HepG2 (cell line): Measurements from ENCODE around the gene RAC3. TPM values are rescaled to one million over a fixed set of nuclear protein-coding genes. Genes with fewer than 3 reads are reported as not detected.

Experiments
- ADNP ChIP-seq: sonication (generic); formaldehyde crosslinking; IDR thresholded peaks from 2 replicates; pipeline ENCODE4 v1.4.0; 2020; ENCODE audit warnings: missing genetic modification reagents
- ARID3A ChIP-seq: IDR thresholded peaks from 2 replicates; pipeline ENCODE4 v1.6.1; 2012; ENCODE audit warnings: low read depth, low read length, improper control_type of control experiment
- BRD4 ChIP-seq: sonication (generic); formaldehyde crosslinking; IDR thresholded peaks from 2 replicates; pipeline ENCODE4 v1.4.0; 2020; ENCODE audit warnings: missing genetic modification reagents
- CBFB ChIP-seq: sonication (generic); formaldehyde crosslinking; IDR thresholded peaks from 2 replicates; pipeline ENCODE4 v1.4.0; 2020; ENCODE audit warnings: missing genetic modification reagents
- CHCHD3 ChIP-seq: sonication (generic); formaldehyde crosslinking; IDR thresholded peaks from 2 replicates; pipeline ENCODE4 v1.8.0; 2022; ENCODE audit warnings: mild to moderate bottlenecking, missing genetic modification reagents, moderate library complexity
- CREB1 ChIP-seq, 2 experiments: fragments of 450-650 bp in 1 of 2; IDR thresholded peaks; 2 replicates each; pipeline ENCODE4 v1.6.1; 2016 to 2017; ENCODE audit warnings: control low read depth in 1 of 2, mild to moderate bottlenecking in 1 of 2, missing compliant biosample characterization in 1 of 2, missing genetic modification characterization in 1 of 2
- ELF3 ChIP-seq: IDR thresholded peaks from 2 replicates; pipeline ENCODE4 v1.6.1; 2016; ENCODE audit warnings: missing genetic modification reagents, missing compliant biosample characterization
- ESRRA ChIP-seq: sonication (generic); formaldehyde crosslinking; IDR thresholded peaks from 2 replicates; pipeline ENCODE4 v1.5.1; 2020; ENCODE audit warnings: mild to moderate bottlenecking, low read depth, missing genetic modification reagents
- ETV6 ChIP-seq: sonication (generic); formaldehyde crosslinking; conservative IDR thresholded peaks from 2 replicates; pipeline ENCODE4 v1.4.0; 2020; ENCODE audit warnings: missing genetic modification reagents
- HINFP ChIP-seq: sonication (generic); formaldehyde crosslinking; IDR thresholded peaks from 2 replicates; pipeline ENCODE4 v1.4.0; 2020; ENCODE audit warnings: low read depth, mild to moderate bottlenecking, missing genetic modification reagents
- KDM5B ChIP-seq: sonication (generic); formaldehyde crosslinking; IDR thresholded peaks from 2 replicates; pipeline ENCODE4 v1.4.0; 2020; ENCODE audit warnings: missing genetic modification reagents, mild to moderate bottlenecking, borderline replicate concordance
- MXD1 ChIP-seq: sonication (generic); formaldehyde crosslinking; IDR thresholded peaks from 2 replicates; pipeline ENCODE4 v1.4.0; 2020; ENCODE audit warnings: mild to moderate bottlenecking, missing genetic modification reagents
- NFIB ChIP-seq: sonication (generic); formaldehyde crosslinking; IDR thresholded peaks from 2 replicates; pipeline ENCODE4 v1.9.0; 2021; ENCODE audit warnings: missing genetic modification reagents, mild to moderate bottlenecking, borderline replicate concordance
- PBX3 ChIP-seq: sonication (generic); formaldehyde crosslinking; IDR thresholded peaks from 2 replicates; pipeline ENCODE4 v1.8.1; 2023; ENCODE audit warnings: missing genetic modification reagents, inconsistent platforms, borderline replicate concordance
- RNF219 ChIP-seq: sonication (generic); formaldehyde crosslinking; IDR thresholded peaks from 2 replicates; pipeline ENCODE4 v1.5.0; 2020; ENCODE audit warnings: mild to moderate bottlenecking, missing genetic modification reagents
- ZBTB7A ChIP-seq: sonication (generic); formaldehyde crosslinking; IDR thresholded peaks from 2 replicates; pipeline ENCODE4 v1.8.0; 2022; ENCODE audit warnings: mild to moderate bottlenecking, missing genetic modification reagents
- ZC3H4 ChIP-seq: sonication (generic); formaldehyde crosslinking; IDR thresholded peaks from 2 replicates; pipeline ENCODE4 v1.4.0; 2020; ENCODE audit warnings: missing genetic modification reagents, borderline replicate concordance
- ZFP90 ChIP-seq: sonication (generic); formaldehyde crosslinking; IDR thresholded peaks from 2 replicates; pipeline ENCODE4 v1.8.0; 2022; ENCODE audit warnings: missing genetic modification reagents, mild to moderate bottlenecking, inconsistent platforms, borderline replicate concordance
- ZMAT5 ChIP-seq: sonication (generic); formaldehyde crosslinking; IDR thresholded peaks from 2 replicates; pipeline ENCODE4 v1.5.0; 2020; ENCODE audit warnings: mild to moderate bottlenecking, low read depth, missing genetic modification reagents, borderline replicate concordance
- ZNF501 ChIP-seq: sonication (generic); formaldehyde crosslinking; IDR thresholded peaks from 2 replicates; pipeline ENCODE4 v1.5.1; 2020; ENCODE audit warnings: mild to moderate bottlenecking, moderate library complexity, missing genetic modification reagents
- ZNF558 ChIP-seq: sonication (generic); formaldehyde crosslinking; IDR thresholded peaks from 2 replicates; pipeline ENCODE4 v1.9.0; 2022; ENCODE audit warnings: mild to moderate bottlenecking, missing genetic modification reagents, borderline replicate concordance
- ZNF678 ChIP-seq: sonication (generic); formaldehyde crosslinking; IDR thresholded peaks from 2 replicates; pipeline ENCODE4 v1.4.0; 2020; ENCODE audit warnings: mild to moderate bottlenecking, missing genetic modification reagents
- ZNF720 ChIP-seq: sonication (generic); formaldehyde crosslinking; IDR thresholded peaks from 2 replicates; pipeline ENCODE4 v1.4.0; 2020; ENCODE audit warnings: missing genetic modification reagents
- polyA plus RNA-seq, 8 experiments: library from polyadenylated mRNA; depleted of rRNA in 3 of 8; stranded (reverse) in 7 of 8; unstranded in 1 of 8; fragments of >200 nt; fragmentation: Illumina TruSeq in 4 of 8; extraction: Trizol in 4 of 8; gene quantifications; 2 replicates each; pipeline versions ENCODE4 v1.2.1 to v1.2.3, GENCODE V29; 2011 to 2016; ENCODE audit warnings: low read depth in 4 of 8, missing spikeins in 1 of 8, mixed read lengths in 1 of 8; ENCODE audit not compliant: insufficient read depth in 1 of 8
- total RNA-seq, 5 experiments: library from RNA; depleted of rRNA; stranded (reverse); fragments of >200 nt; fragmentation: Illumina TruSeq; extraction: Trizol; gene quantifications; 2 replicates each; pipeline ENCODE4 v1.2.3, GENCODE V29; 2016; ENCODE audit warnings: low read depth in 1 of 5

Gene RAC3
- total and polyA plus RNA-seq, 2 of the 13 experiments (the other 11 are each of a cell fraction or from before 2014, with no cell fraction given): 10.5 to 21.3 TPM

- TF ChIP-seq ETV6 (CRISPR knock-in tag) (no peak), ESRRA (CRISPR knock-in tag) (no peak), ZMAT5 (no peak), BRD4 (no peak), CREB1 (IDR thresholded peaks at IDR 0.05) (no peak), CREB1 (CRISPR knock-in tag; IDR thresholded peaks at IDR 0.05) (no peak), ZNF501 (peak; percentile 56; the same call in 1 of the 2 replicates), CBFB (CRISPR knock-in tag) (no peak), PBX3 (CRISPR knock-in tag) (no peak), HINFP (CRISPR knock-in tag) (no peak), ZC3H4 (CRISPR knock-in tag) (0 out of 2 replicates have a peak, but pooled peaks have one; percentile 50), ZNF678 (CRISPR knock-in tag) (no peak), NFIB (CRISPR knock-in tag) (no peak), CHCHD3 (0 out of 2 replicates have a peak, but pooled peaks have one; percentile 86), ARID3A (no peak), KDM5B (CRISPR knock-in tag) (no peak), ZNF720 (CRISPR knock-in tag) (no peak), ZFP90 (CRISPR knock-in tag) (no peak), ZBTB7A (CRISPR knock-in tag) (no peak; the same call in 1 of the 2 replicates), ZNF558 (CRISPR knock-in tag) (no peak), ELF3 (CRISPR knock-in tag) (no peak), RNF219 (no peak), MXD1 (CRISPR knock-in tag) (peak; percentile 6; the same call in 1 of the 2 replicates), ADNP (CRISPR knock-in tag) (no peak)
Observed at GRCh38 chr17:82050152-82050760, 18.8 kb downstream of the RAC3 start (continued).
